H1 (cell line): Measurements from ENCODE around the gene FAH. TPM values are rescaled to one million over a fixed set of nuclear protein-coding genes. Genes with fewer than 3 reads are reported as not detected.

ENCODE experiments used
- CTCF ChIA-PET: fragments of 300-600 bp; sonication (Branson Sonifier 250); formaldehyde crosslinking; loops from one replicate; lab custom pipeline; 2021; ENCODE audit not compliant: partially characterized antibody; lab: Charles Lee
- POLR2A ChIA-PET: fragments of 300-600 bp; sonication (Branson Sonifier 250); formaldehyde crosslinking; loops from one replicate; lab custom pipeline; 2021; ENCODE audit warnings: inconsistent platforms; ENCODE audit not compliant: partially characterized antibody; lab: Charles Lee
- DNase-seq, 2 experiments: peaks; one replicate each; pipeline versions ENCODE4 v3.0.0 to v3.0.0-alpha.2; 2010 to 2022; ENCODE audit warnings: low spot score in 2 of 2, low read depth in 1 of 2, mixed read lengths in 1 of 2
- FAIRE-seq: peaks from 2 replicates; lab custom pipeline; 2011; peaks lifted over from hg19 to GRCh38; lab: Jason Lieb, UNC
- H2AFZ ChIP-seq: 2 replicates; pipeline ENCODE4 v1.8.1; 2012; ENCODE audit warnings: low read length, inconsistent platforms
- H2AK5ac ChIP-seq: 2 replicates; pipeline ENCODE4 v1.6.1; 2013; ENCODE audit warnings: low read depth, low read length
- H2BK120ac ChIP-seq: replicated peaks from 2 replicates; pipeline ENCODE3; 2013; ENCODE audit warnings: low read depth, low read length, inconsistent platforms
- H2BK12ac ChIP-seq: 2 replicates; pipeline ENCODE4 v1.6.1; 2013; ENCODE audit warnings: low read depth, low read length
- H2BK15ac ChIP-seq: 2 replicates; pipeline ENCODE4 v1.6.1; 2013; ENCODE audit warnings: low read length
- H2BK20ac ChIP-seq: 2 replicates; pipeline ENCODE4 v1.6.1; 2013; ENCODE audit warnings: low read length
- H2BK5ac ChIP-seq: 2 replicates; pipeline ENCODE4 v1.6.1; 2013; ENCODE audit warnings: low read depth, low read length
- H3K14ac ChIP-seq: 2 replicates; pipeline ENCODE4 v1.6.1; 2013; ENCODE audit warnings: inconsistent platforms; ENCODE audit not compliant: insufficient read length
- H3K18ac ChIP-seq: 2 replicates; pipeline ENCODE4 v1.6.1; 2013; ENCODE audit warnings: low read length; ENCODE audit errors: extremely low read depth
- H3K23ac ChIP-seq: 2 replicates; pipeline ENCODE4 v1.6.1; 2013; ENCODE audit warnings: inconsistent platforms; ENCODE audit not compliant: insufficient read length
- H3K23me2 ChIP-seq: 2 replicates; pipeline ENCODE4 v1.6.1; 2013; ENCODE audit warnings: low read depth, low read length
- H3K27ac ChIP-seq: 2 replicates; pipeline ENCODE4 v1.6.1; 2011; ENCODE audit warnings: low read depth, low read length, inconsistent platforms
- H3K27me3 ChIP-seq, 4 experiments: replicated peaks in 1 of 4; 1 replicate in 1 of 4; 2 replicates in 3 of 4; pipeline versions ENCODE4 v1.6.1 to v1.8.1; 2011 to 2013; ENCODE audit warnings: low read length in 3 of 4, mild to moderate bottlenecking in 3 of 4, inconsistent platforms in 2 of 4, mixed read lengths in 2 of 4, moderate library complexity in 1 of 4; ENCODE audit not compliant: control insufficient read depth in 3 of 4, insufficient read depth in 3 of 4; ENCODE audit errors: extremely low read depth in 1 of 4
- H3K36me3 ChIP-seq, 4 experiments: 2 replicates each; pipeline versions ENCODE4 v1.6.1 to v1.8.1; 2011 to 2013; ENCODE audit warnings: mild to moderate bottlenecking in 4 of 4, low read length in 3 of 4, moderate library complexity in 2 of 4, control low read depth in 1 of 4, inconsistent platforms in 1 of 4; ENCODE audit not compliant: insufficient read depth in 4 of 4, control insufficient read depth in 2 of 4
- H3K4ac ChIP-seq: replicated peaks from 2 replicates; pipeline ENCODE3; 2013; ENCODE audit warnings: low read length, low read depth, mixed read lengths, inconsistent platforms; ENCODE audit not compliant: insufficient read length
- H3K4me1 ChIP-seq, 4 experiments: replicated peaks in 1 of 4; 1 replicate in 1 of 4; 2 replicates in 3 of 4; pipeline versions ENCODE4 v1.6.1 to v1.8.1; 2011 to 2013; ENCODE audit warnings: low read length in 3 of 4, inconsistent platforms in 2 of 4, mixed read lengths in 1 of 4; ENCODE audit not compliant: insufficient read depth in 4 of 4, control insufficient read depth in 3 of 4
- H3K4me2 ChIP-seq, 2 experiments: 2 replicates each; pipeline versions ENCODE4 v1.6.1 to v1.8.1; 2011 to 2013; ENCODE audit warnings: low read depth in 2 of 2, low read length in 2 of 2, control low read depth in 1 of 2, inconsistent platforms in 1 of 2, mild to moderate bottlenecking in 1 of 2; ENCODE audit not compliant: insufficient read depth in 1 of 2
- H3K4me3 ChIP-seq, 4 experiments: fragments of 200-600, 300-600 bp in 1 of 4; sonication (generic), shearing (Covaris generic), sonication (Bioruptor Twin) in 1 of 4; 2 replicates each; pipeline versions ENCODE4 v1.5.1 to v1.8.1; 2011 to 2016; ENCODE audit warnings: low read length in 4 of 4, low read depth in 3 of 4, control low read depth in 2 of 4, inconsistent platforms in 2 of 4, mild to moderate bottlenecking in 2 of 4, mixed read lengths in 1 of 4, moderate library complexity in 1 of 4; ENCODE audit not compliant: insufficient read depth in 2 of 4; ENCODE audit errors: extremely low read depth in 1 of 4
- H3K56ac ChIP-seq: replicated peaks from 2 replicates; pipeline ENCODE3; 2013; ENCODE audit warnings: low read depth, mild to moderate bottlenecking, mixed read lengths, low read length, inconsistent platforms; ENCODE audit not compliant: insufficient read length
- H3K79me1 ChIP-seq: 2 replicates; pipeline ENCODE4 v1.6.1; 2013; ENCODE audit warnings: low read depth, low read length, control low read depth
- H3K79me2 ChIP-seq, 2 experiments: 2 replicates each; pipeline versions ENCODE4 v1.6.1 to v1.8.1; 2012 to 2013; ENCODE audit warnings: low read length in 2 of 2, mild to moderate bottlenecking in 2 of 2, inconsistent platforms in 1 of 2; ENCODE audit not compliant: insufficient read depth in 2 of 2, control insufficient read depth in 1 of 2
- H3K9ac ChIP-seq, 4 experiments: replicated peaks in 1 of 4; 1 replicate in 1 of 4; 2 replicates in 3 of 4; pipeline versions ENCODE4 v1.6.1 to v1.8.1; 2011 to 2013; ENCODE audit warnings: low read depth in 3 of 4, low read length in 3 of 4, control low read depth in 2 of 4, mild to moderate bottlenecking in 2 of 4, moderate library complexity in 2 of 4, inconsistent platforms in 1 of 4; ENCODE audit errors: extremely low read depth in 1 of 4
- H3K9me3 ChIP-seq, 2 experiments: 2 replicates each; pipeline versions ENCODE4 v1.6.1 to v1.8.1; 2012 to 2013; ENCODE audit warnings: mild to moderate bottlenecking in 2 of 2, moderate library complexity in 2 of 2, control low read depth in 1 of 2, inconsistent platforms in 1 of 2, low read depth in 1 of 2, low read length in 1 of 2, mixed read lengths in 1 of 2; ENCODE audit not compliant: insufficient read depth in 2 of 2
- H4K20me1 ChIP-seq, 2 experiments: replicated peaks in 1 of 2; 2 replicates each; pipeline versions ENCODE3 to v1.8.1; 2011 to 2013; ENCODE audit warnings: inconsistent platforms in 2 of 2, low read length in 2 of 2, mild to moderate bottlenecking in 1 of 2; ENCODE audit not compliant: insufficient read depth in 2 of 2, control insufficient read depth in 1 of 2
- H4K5ac ChIP-seq: 2 replicates; pipeline ENCODE4 v1.6.1; 2013; ENCODE audit warnings: low read length, low read depth, mixed read lengths, inconsistent platforms; ENCODE audit not compliant: insufficient read length
- H4K8ac ChIP-seq: 2 replicates; pipeline ENCODE4 v1.8.0; 2013; ENCODE audit warnings: mild to moderate bottlenecking, moderate library complexity, low read length, inconsistent platforms; ENCODE audit not compliant: insufficient read depth; ENCODE audit errors: extremely low read depth
- H4K91ac ChIP-seq: replicated peaks from 2 replicates; pipeline ENCODE3; 2013; ENCODE audit warnings: low read length, mixed read lengths, inconsistent platforms; ENCODE audit not compliant: insufficient read length
- BACH1 ChIP-seq: IDR thresholded peaks from 2 replicates; pipeline ENCODE4 v1.6.1; 2012; ENCODE audit warnings: low read length, improper control_type of control experiment
- HDAC2 ChIP-seq, 2 experiments: fragments of 300-600 bp in 1 of 2; sonication (generic) in 1 of 2; IDR thresholded peaks; 2 replicates each; pipeline ENCODE4 v1.6.1; 2011 to 2012; ENCODE audit warnings: low read depth in 2 of 2, low read length in 2 of 2, mild to moderate bottlenecking in 2 of 2, moderate library complexity in 2 of 2, borderline replicate concordance in 1 of 2, inconsistent platforms in 1 of 2
- JUN ChIP-seq: IDR thresholded peaks from 2 replicates; pipeline ENCODE4 v1.6.1; 2011; ENCODE audit warnings: low read depth, mild to moderate bottlenecking, improper control_type of control experiment, low read length
- MAFK ChIP-seq: IDR thresholded peaks from 2 replicates; pipeline ENCODE4 v1.6.1; 2012; ENCODE audit warnings: low read depth, mild to moderate bottlenecking, improper control_type of control experiment, low read length
- MAX ChIP-seq: IDR thresholded peaks from 2 replicates; pipeline ENCODE4 v1.6.1; 2012; ENCODE audit warnings: inconsistent platforms
- POLR2AphosphoS5 ChIP-seq: IDR thresholded peaks from 2 replicates; pipeline ENCODE4 v1.6.1; 2011; ENCODE audit warnings: low read depth, low read length
- POU5F1 ChIP-seq: IDR thresholded peaks from 2 replicates; pipeline ENCODE4 v1.6.1; 2011; ENCODE audit warnings: low read depth, mild to moderate bottlenecking, low read length, moderate library complexity
- SIN3A ChIP-seq, 2 experiments: IDR thresholded peaks in 1 of 2; conservative IDR thresholded peaks in 1 of 2; 2 replicates each; pipeline ENCODE4 v1.6.1; 2011 to 2012; ENCODE audit warnings: low read length in 2 of 2, improper control_type of control experiment in 1 of 2, low read depth in 1 of 2, mild to moderate bottlenecking in 1 of 2
- SIX5 ChIP-seq: IDR thresholded peaks from 2 replicates; pipeline ENCODE4 v1.6.1; 2011; ENCODE audit warnings: mild to moderate bottlenecking, low read depth, low read length
- TEAD4 ChIP-seq: IDR thresholded peaks from 2 replicates; pipeline ENCODE4 v1.6.1; 2012; ENCODE audit warnings: low read depth, low read length, inconsistent platforms, mixed read lengths
- YY1 ChIP-seq: IDR thresholded peaks from 2 replicates; pipeline ENCODE4 v1.6.1; 2011; ENCODE audit warnings: low read depth, mild to moderate bottlenecking, low read length
- WGBS, 2 experiments: shearing (Covaris generic) in 1 of 2; methylation state at CpG; one replicate each; pipeline versions ENCODE4 v1.1.6 to v1.1.7; 2013 to 2015; ENCODE audit warnings: low lambda C conversion rate in 2 of 2, mixed read lengths in 2 of 2, inconsistent platforms in 1 of 2, low coverage in 1 of 2, missing lambda C conversion rate in 1 of 2; ENCODE audit not compliant: insufficient replicate concordance in 2 of 2, insufficient coverage in 1 of 2, insufficient read length in 1 of 2; ENCODE audit errors: extremely low coverage in 1 of 2, missing lambda C conversion rate in 1 of 2; 5-methylcytosine and 5-hydroxymethylcytosine counted together
- polyA plus RNA-seq, 7 experiments: library from polyadenylated mRNA; depleted of rRNA in 3 of 7; stranded (reverse) in 5 of 7; unstranded in 2 of 7; fragments of >200 nt in 5 of 7; fragments of 200-250 nt in 2 of 7; gene quantifications; 1 replicate in 5 of 7; 2 replicates in 1 of 7; 4 replicates in 1 of 7; pipeline versions ENCODE4 v1.2.1 to v1.2.3, GENCODE V29; 2011 to 2013; ENCODE audit warnings: missing spikeins in 2 of 7, mixed read lengths in 2 of 7
- total RNA-seq: library from RNA; stranded (reverse); fragmentation: NEBNext Ultra II Directional; extraction: Animal tissue kit (Norgen Biotek cat#: 25700); gene quantifications from 2 replicates; pipeline ENCODE4 v1.2.1, GENCODE V29; 2021

The FAH gene
- total and polyA plus RNA-seq, 2 of the 8 experiments (the other 6 are each of a cell fraction or from before 2014, with no cell fraction given), result 20.0 to 21.7 TPM

- Histone ChIP-seq H2BK120ac (no peak overlapping the region), H3K4ac (no peak overlapping the region), H3K23ac (no peak overlapping the region), H3K27ac (no peak overlapping the region), H4K20me1 (no peaks in the 10 kb centered on the region), H4K91ac (no peak overlapping the region), H3K9me3 (no peaks in the 10 kb centered on the region), H3K23me2 (no peaks in the 10 kb centered on the region), H3K56ac (no peak overlapping the region), H2BK15ac (no peak overlapping the region), H3K4me1 (peaks cover 0 to 2% (median under 1%) of the 10 kb centered on the region in 4 experiments; a peak in 3 of 7 replicates), H3K36me3 (no peaks in the 10 kb centered on the region), H4K8ac (no peak overlapping the region), H2BK12ac (no peak overlapping the region), H2BK20ac (no peak overlapping the region), H2AK5ac (no peak overlapping the region), H3K9ac (no peak overlapping the region), H2AFZ (0 out of 2 replicates have a peak overlapping the region, but pooled peaks have one; percentile 36), H3K79me2 (no peaks in the 10 kb centered on the region), H3K18ac (no peak overlapping the region), H3K4me3 (no peak overlapping the region), H3K27me3 (no peaks in the 10 kb centered on the region), H3K14ac (no peak overlapping the region), H2BK5ac (no peak overlapping the region), H3K79me1 (no peaks in the 10 kb centered on the region), H4K5ac (no peak overlapping the region), H3K4me2 (no peak overlapping the region)
- DNase-seq (no peak), FAIRE-seq (no peak)
- CTCF ChIA-PET, result interaction anchor here (1.0 to 1.2 kb wide), 2 partner anchors 11 to 357 kb away, joined by 3 to 4 read pairs; no protein-coding TSS in a partner anchor
- POLR2A ChIA-PET, result no interaction called here
- WGBS, 2 experiments, result 89% methylated on average over 12 of the region's 12 CpGs; no CpG with 5 or more reads in 1 of the 2 experiments
- TF ChIP-seq MAFK, result no peak
- TF ChIP-seq BACH1, result no peak
- TF ChIP-seq HDAC2 (IDR thresholded peaks at IDR 0.05; ENCODE audit: borderline replicate concordance in 1 of 2, low read depth in 2 of 2, low read length in 2 of 2), result no peak
- TF ChIP-seq JUN, result no peak
- no peak for TF ChIP-seq TEAD4
- TF ChIP-seq SIN3A (conservative IDR thresholded peaks at IDR 0.05 in 1 of 2, IDR thresholded peaks at IDR 0.05 in 1 of 2; ENCODE audit: low read depth in 1 of 2, low read length in 2 of 2), result no peak
- no peak for TF ChIP-seq MAX
- TF ChIP-seq POLR2AphosphoS5, result no peak
- TF ChIP-seq SIX5, result no peak
- no peak for TF ChIP-seq POU5F1
- TF ChIP-seq YY1, result no peak
These were observed 58.1 kb downstream of the FAH start for GRCh38 chr15:80210611-80211573.
